K562 (cell line): ENCODE results near the gene ADRB2. TPM values are rescaled to one million over a fixed set of nuclear protein-coding genes. Genes with fewer than 3 reads are reported as not detected.

Experiments used
- ATAC-seq: fragments of 200-7000 bp; cut with Tn5 transposase; 3 replicates; pipeline ENCODE4 v1.9.1; 2020; ENCODE audit warnings: moderate library complexity
- BruUV-seq: library from RNA; stranded (reverse); fragments of 400-500 nt; replicated peaks from 2 replicates; lab custom pipeline; 2021; lab: Mats Ljungman, UMichigan
- CTCF ChIA-PET: fragments of 300-600 bp; formaldehyde crosslinking; extraction: SDS; loops from one replicate; lab custom pipeline; 2021; ENCODE audit warnings: low intra/inter-chr PET ratio; lab: Yijun Ruan, JAX
- POLR2A ChIA-PET: fragments of 300-600, 350-650 bp; sonication (Branson Sonifier 250); formaldehyde crosslinking; extraction: SDS; loops from one replicate; lab custom pipeline; 2021; ENCODE audit warnings: antibody characterized with exemption, inconsistent platforms; lab: Yijun Ruan, JAX
- DNase-seq, 4 experiments: peaks; one replicate each; pipeline versions ENCODE4 v3.0.0 to v3.0.0-alpha.2; 2011 to 2018; ENCODE audit warnings: low spot score in 3 of 4, mixed read lengths in 3 of 4; ENCODE audit errors: extremely low read depth in 1 of 4
- FAIRE-seq: peaks from 2 replicates; lab custom pipeline; 2011; peaks lifted over from hg19 to GRCh38; lab: Jason Lieb, UNC
- H2AFZ ChIP-seq: 2 replicates; pipeline ENCODE4 v1.6.0; 2011; ENCODE audit warnings: low read depth, low read length, control low read depth, inconsistent platforms
- H3K27ac ChIP-seq: fragments of 200-600 bp; 3 replicates; pipeline ENCODE4 v1.8.0; 2011; ENCODE audit warnings: low read depth, mild to moderate bottlenecking, control low read depth, inconsistent platforms, low read length, moderate library complexity, mixed read lengths; ENCODE audit errors: extremely low read depth
- H3K27me3 ChIP-seq, 2 experiments: fragments of 300-600 bp in 1 of 2; 2 replicates in 1 of 2; 3 replicates in 1 of 2; pipeline versions ENCODE4 v1.6.0 to v1.8.0; 2011; ENCODE audit warnings: inconsistent platforms in 2 of 2, low read length in 2 of 2, mild to moderate bottlenecking in 1 of 2, mixed read lengths in 1 of 2, moderate library complexity in 1 of 2; ENCODE audit not compliant: control insufficient read depth in 2 of 2, insufficient read depth in 2 of 2
- H3K36me3 ChIP-seq: fragments of 300-600 bp; 3 replicates; pipeline ENCODE4 v1.8.0; 2011; ENCODE audit warnings: mild to moderate bottlenecking, low read length, inconsistent platforms; ENCODE audit not compliant: control insufficient read depth, insufficient read depth
- H3K4me1 ChIP-seq, 2 experiments: fragments of 200-600 bp in 1 of 2; replicated peaks in 1 of 2; 2 replicates in 1 of 2; 3 replicates in 1 of 2; pipeline versions ENCODE4 v1.5.1 to v1.8.0; 2011; ENCODE audit warnings: inconsistent platforms in 2 of 2, low read length in 2 of 2, mild to moderate bottlenecking in 1 of 2, mixed read lengths in 1 of 2, moderate library complexity in 1 of 2; ENCODE audit not compliant: control insufficient read depth in 2 of 2, insufficient read depth in 2 of 2
- H3K4me2 ChIP-seq: 2 replicates; pipeline ENCODE4 v1.6.1; 2011; ENCODE audit warnings: low read length, control low read depth, inconsistent platforms, mixed read lengths; ENCODE audit not compliant: insufficient read depth
- H3K4me3 ChIP-seq: fragments of 200-600 bp; sonication (generic), shearing (Covaris generic); 2 replicates; pipeline ENCODE4 v1.5.1; 2016; ENCODE audit warnings: control low read depth, inconsistent platforms
- H3K79me2 ChIP-seq: fragments of 200-600 bp; 3 replicates; pipeline ENCODE4 v1.8.0; 2011; ENCODE audit warnings: low read length, inconsistent platforms; ENCODE audit not compliant: control insufficient read depth, insufficient read depth
- H3K9ac ChIP-seq, 2 experiments: 2 replicates each; pipeline versions ENCODE4 v1.6.0 to v1.6.1; 2011; ENCODE audit warnings: low read depth in 2 of 2, low read length in 2 of 2, control low read depth in 1 of 2, inconsistent platforms in 1 of 2, mild to moderate bottlenecking in 1 of 2, mixed read lengths in 1 of 2; ENCODE audit not compliant: insufficient read depth in 1 of 2
- H3K9me1 ChIP-seq: one replicate; pipeline ENCODE4 v1.6.0; 2011; ENCODE audit warnings: inconsistent platforms, mild to moderate bottlenecking, low read length, moderate library complexity; ENCODE audit not compliant: control insufficient read depth, insufficient read depth
- H3K9me3 ChIP-seq: replicated peaks from 2 replicates; pipeline ENCODE4 v1.5.1; 2011; ENCODE audit warnings: low read depth, low read length, inconsistent platforms; ENCODE audit not compliant: control insufficient read depth, insufficient read depth
- H4K20me1 ChIP-seq: replicated peaks from 2 replicates; pipeline ENCODE4 v1.6.1; 2011; ENCODE audit warnings: low read length, inconsistent platforms, mixed read lengths; ENCODE audit not compliant: control insufficient read depth, insufficient read depth
- DNMT1 ChIP-seq: fragments of 450-650 bp; IDR thresholded peaks from 2 replicates; pipeline ENCODE4 v1.6.1; 2016; ENCODE audit warnings: antibody characterized with exemption, mild to moderate bottlenecking
- POU5F1 ChIP-seq: fragments of 150-350 bp; IDR thresholded peaks from 2 replicates; pipeline ENCODE4 v1.6.1; 2014; ENCODE audit warnings: borderline replicate concordance, low read length, low read depth, mild to moderate bottlenecking; ENCODE audit not compliant: partially characterized antibody
- RBM15 ChIP-seq: fragments of 200-400 bp; formaldehyde crosslinking; IDR thresholded peaks from 2 replicates; pipeline ENCODE4 v1.6.1; 2018; ENCODE audit warnings: mild to moderate bottlenecking, low read length, moderate library complexity; ENCODE audit not compliant: insufficient read depth
- TSC22D4 ChIP-seq: fragments of 450-650 bp; IDR thresholded peaks from 2 replicates; pipeline ENCODE4 v1.6.1; 2016; ENCODE audit warnings: missing genetic modification characterization, missing biosample characterization, control low read depth
- ZBTB40 ChIP-seq, 2 experiments: fragments of 450-650 bp in 1 of 2; sonication (generic) in 1 of 2; formaldehyde crosslinking in 1 of 2; IDR thresholded peaks; 2 replicates each; pipeline versions ENCODE4 v1.7.1 to v1.9.0; 2016 to 2022; ENCODE audit warnings: inconsistent platforms in 1 of 2, mild to moderate bottlenecking in 1 of 2, missing genetic modification reagents in 1 of 2
- ZNF764 ChIP-seq: fragments of 250-450 bp; sonication (Bioruptor Pico); IDR thresholded peaks from 2 replicates; pipeline ENCODE4 v1.4.0; 2020; ENCODE audit warnings: low read depth, mild to moderate bottlenecking, moderate library complexity
- ZZZ3 ChIP-seq: fragments of 450-650 bp; IDR thresholded peaks from 2 replicates; pipeline ENCODE4 v1.6.1; 2016; ENCODE audit warnings: antibody characterized with exemption, mild to moderate bottlenecking, moderate library complexity
- WGBS: fragments of 100-300 bp; shearing (Covaris generic); methylation state at CpG from one replicate; pipeline ENCODE4 v1.1.6; 2016; ENCODE audit warnings: low coverage, mixed read lengths; ENCODE audit not compliant: insufficient coverage; ENCODE audit errors: missing lambda C conversion rate; 5-methylcytosine and 5-hydroxymethylcytosine counted together
- in situ Hi-C: fragments of 300-500 bp; cut with MboI; formaldehyde crosslinking; loops from 4 replicates; pipeline ENCODE4 v1.15.0; 2018; ENCODE audit warnings: inconsistent platforms, mixed read lengths
- intact Hi-C: fragments of 100-400 bp; cut with micrococcal nuclease; formaldehyde crosslinking; loops from 2 replicates; pipeline ENCODE4 v1.14.2; 2022
- polyA plus RNA-seq, 8 experiments: library from polyadenylated mRNA; depleted of rRNA in 4 of 8; stranded (reverse) in 5 of 8; unstranded in 3 of 8; fragments of >200 nt; fragmentation: Nextera tagmentation in 2 of 8; fragmentation: Illumina TruSeq in 1 of 8; extraction: Ambion mirVana in 2 of 8; extraction: Trizol in 1 of 8; gene quantifications; 2 replicates each; pipeline versions ENCODE4 v1.2.1 to v1.2.3, GENCODE V29; 2011 to 2014; ENCODE audit warnings: inconsistent platforms in 1 of 8, missing spikeins in 1 of 8
- total RNA-seq, 7 experiments: library from RNA; depleted of rRNA in 6 of 7; stranded (reverse); fragments of >200 nt in 6 of 7; fragmentation: Illumina TruSeq in 2 of 7; extraction: Trizol in 2 of 7; gene quantifications; 2 replicates each; pipeline versions ENCODE4 v1.2.1 to v1.2.3, GENCODE V29; 2011 to 2021; ENCODE audit warnings: low replicate concordance in 1 of 7

The ADRB2 gene
- total and polyA plus RNA-seq, 9 of the 15 experiments (the other 6 are each of a cell fraction or from before 2014, with no cell fraction given), result 0.01 to 0.18 (median 0.04) TPM; not detected in 2

GRCh38 chr5:148853868-148854267, 27.5 kb downstream of the ADRB2 start:
- Histone ChIP-seq H3K4me2 (no peak overlapping the region), H3K4me1 (no peaks in the 10 kb centered on the region; a peak in 1 of 5 replicates)
- CTCF ChIA-PET, result no interaction called here
- WGBS, result 10% methylated on average over 2 of the region's 2 CpGs
- POLR2A ChIA-PET, result no interaction called here
- DNase-seq, result no peak
- intact Hi-C loops, result no loop called here
- no peak for TF ChIP-seq ZBTB40 (IDR thresholded peaks at IDR 0.05)
- TF ChIP-seq ZBTB40 (CRISPR knock-in tag; IDR thresholded peaks at IDR 0.05), result no peak
- TF ChIP-seq TSC22D4 (tag), result no peak
- TF ChIP-seq ZZZ3, result no peak
- TF ChIP-seq RBM15, result no peak
- no peak for TF ChIP-seq DNMT1
- no peak for TF ChIP-seq POU5F1
- TF ChIP-seq ZNF764 (CRISPR knock-in tag), result no peak
- TF ChIP-seq, all 486 proteins: peak for 0
- H3K9ac ChIP-seq, result no peak overlapping the region
- no peak overlapping the region for H3K4me3 ChIP-seq
- ATAC-seq (no peak), FAIRE-seq (no peak)
- no peaks in the 10 kb centered on the region for H4K20me1 ChIP-seq
- H3K27me3 ChIP-seq, result peaks cover 0 to 19% of the 10 kb centered on the region in 2 experiments; a peak in 3 of 5 replicates
- no peaks in the 10 kb centered on the region for H3K9me1 ChIP-seq
- H3K9me3 ChIP-seq, result no peaks in the 10 kb centered on the region
- H3K27ac ChIP-seq, result no peak overlapping the region
- no peaks in the 10 kb centered on the region for H3K36me3 ChIP-seq
- H3K79me2 ChIP-seq, result no peaks in the 10 kb centered on the region
- BruUV-seq, result no TSS peak
- no peak overlapping the region for H2AFZ ChIP-seq
- in situ Hi-C loops, result no loop called here
